Measurements from ENCODE around the gene KCNC4.

KCNC4 gene

DNA sequence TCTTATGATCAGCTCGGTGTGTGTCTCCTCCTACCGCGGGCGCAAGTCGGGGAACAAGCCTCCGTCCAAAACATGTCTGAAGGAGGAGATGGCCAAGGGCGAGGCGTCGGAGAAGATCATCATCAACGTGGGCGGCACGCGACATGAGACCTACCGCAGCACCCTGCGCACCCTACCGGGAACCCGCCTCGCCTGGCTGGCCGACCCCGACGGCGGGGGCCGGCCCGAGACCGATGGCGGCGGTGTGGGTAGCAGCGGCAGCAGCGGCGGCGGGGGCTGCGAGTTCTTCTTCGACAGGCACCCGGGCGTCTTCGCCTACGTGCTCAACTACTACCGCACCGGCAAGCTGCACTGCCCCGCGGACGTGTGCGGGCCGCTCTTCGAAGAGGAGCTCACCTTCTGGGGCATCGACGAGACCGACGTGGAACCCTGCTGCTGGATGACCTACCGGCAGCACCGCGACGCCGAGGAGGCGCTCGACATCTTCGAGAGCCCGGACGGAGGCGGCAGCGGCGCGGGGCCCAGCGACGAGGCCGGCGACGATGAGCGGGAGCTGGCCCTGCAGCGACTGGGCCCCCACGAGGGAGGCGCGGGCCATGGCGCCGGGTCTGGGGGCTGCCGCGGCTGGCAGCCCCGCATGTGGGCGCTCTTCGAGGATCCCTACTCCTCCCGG lies 1.5 kb downstream of the KCNC4 start:
- in situ Hi-C loops (cut with HindIII; ENCODE audit: low sequenced_read_pairs): no loop called here

DNA sequence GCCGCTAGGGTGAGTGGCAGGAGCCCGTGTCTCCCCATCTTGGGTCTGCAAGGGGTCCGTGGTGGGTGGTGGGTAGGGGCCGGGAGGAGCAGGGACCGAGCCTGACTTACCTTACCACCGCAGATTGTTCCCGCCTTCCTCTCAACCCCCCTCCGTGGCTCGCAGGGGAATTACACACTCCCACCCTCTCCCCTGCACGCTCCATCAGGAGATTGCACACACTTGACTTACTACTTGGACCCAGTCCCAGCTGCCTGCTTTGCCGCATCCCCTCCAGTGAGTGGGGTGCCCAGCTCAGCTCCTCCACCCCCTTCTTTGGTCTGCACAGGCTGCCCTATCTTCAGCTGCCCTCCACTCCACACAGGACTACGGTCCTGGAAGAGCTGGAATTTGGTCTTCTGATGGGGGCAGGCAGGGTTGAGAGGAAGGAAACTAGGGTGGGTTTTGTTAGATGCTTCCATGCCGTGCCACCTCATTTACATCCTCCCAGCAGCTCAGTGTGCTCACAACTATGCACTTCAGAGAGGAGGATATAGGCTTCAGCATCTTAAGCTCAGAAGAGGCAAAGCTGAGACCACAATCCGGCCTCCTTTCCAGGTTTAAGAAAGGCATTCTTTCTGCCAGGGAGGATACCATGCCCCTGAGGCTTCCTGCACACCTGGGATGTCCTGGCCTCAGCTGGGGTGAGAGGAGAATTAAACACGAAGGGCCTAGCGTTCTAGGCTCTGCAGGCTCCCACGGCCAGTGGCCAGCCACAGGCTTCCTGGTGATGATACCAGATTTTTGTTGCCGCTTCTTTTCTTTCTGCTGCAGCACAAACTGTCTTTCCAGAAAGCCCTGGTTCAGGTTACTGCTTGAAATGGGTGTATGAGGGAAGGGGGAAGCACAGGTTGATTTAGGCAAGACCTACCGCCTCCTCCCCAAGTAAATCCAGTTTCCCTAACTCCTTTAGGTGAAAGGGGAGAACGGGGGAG lies 2.3 kb downstream of the KCNC4 start:
- in situ Hi-C loops (cut with HindIII; ENCODE audit: low sequenced_read_pairs): no loop called here

DNA sequence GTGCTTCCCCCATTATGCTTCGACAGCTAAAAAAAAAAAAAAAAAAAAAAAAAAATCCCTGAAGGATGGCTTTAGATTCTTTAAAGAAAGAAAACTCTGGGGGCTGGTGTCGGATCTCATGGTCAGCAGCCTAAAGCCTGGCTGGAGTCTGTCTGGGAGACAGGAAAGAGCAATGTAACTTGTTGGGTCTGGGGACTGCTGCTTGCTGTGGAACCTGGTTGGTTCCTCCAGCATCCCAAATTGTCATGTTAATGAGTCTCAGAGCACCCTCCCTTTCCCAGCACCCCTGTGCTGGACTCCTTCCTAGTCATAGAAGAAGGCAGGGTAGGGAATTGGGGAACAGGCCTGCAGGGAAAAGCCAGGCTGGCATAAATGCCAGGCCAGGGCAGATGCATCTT lies 3.0 kb downstream of the KCNC4 start:
- in situ Hi-C loops (cut with HindIII; ENCODE audit: low sequenced_read_pairs): no loop called here

DNA sequence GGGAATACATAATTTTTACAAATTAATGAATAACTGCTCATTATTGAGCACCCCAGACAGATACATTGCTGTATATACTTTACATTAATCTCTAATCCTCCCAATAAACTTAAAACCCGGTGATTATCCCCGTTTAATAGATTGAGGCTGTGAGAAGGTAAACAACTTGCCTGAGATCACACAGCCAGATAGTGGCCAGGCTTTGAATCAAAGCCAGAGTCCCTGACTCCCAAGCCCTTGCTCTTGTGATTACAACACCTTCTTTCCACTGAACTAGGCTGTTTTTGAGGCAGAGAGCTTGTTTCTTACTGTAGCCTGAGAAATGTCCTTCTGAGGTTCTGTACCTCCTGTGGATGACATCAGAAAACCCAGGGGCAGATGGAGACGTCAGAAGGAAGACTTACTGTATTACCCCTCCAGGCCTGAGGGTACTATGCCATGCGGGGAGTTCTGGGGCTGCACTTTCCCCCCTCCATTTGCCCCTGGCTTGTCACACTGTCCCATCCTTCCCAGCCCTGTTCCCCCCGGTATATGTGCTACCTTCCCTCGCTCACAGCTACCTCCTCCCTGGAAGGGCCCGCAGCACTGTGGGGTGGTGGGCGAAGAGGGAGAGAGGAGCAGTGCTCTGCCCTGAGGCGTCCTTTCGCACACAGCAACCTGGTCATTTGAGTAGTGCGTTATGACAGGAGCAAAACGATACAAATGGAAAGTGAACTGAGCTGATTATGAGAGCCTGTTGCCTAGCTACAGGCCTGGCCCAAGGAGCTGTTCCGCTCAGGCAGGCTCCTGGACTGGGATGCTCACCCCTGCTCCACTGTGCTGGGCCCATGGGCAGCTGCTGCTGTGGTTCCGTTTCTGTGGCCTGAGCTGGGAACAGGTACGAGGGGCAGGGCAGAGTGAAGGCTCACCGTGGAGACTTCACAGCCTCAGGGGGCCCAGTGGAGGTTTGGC lies 4.6 kb downstream of the KCNC4 start:
- in situ Hi-C loops (cut with HindIII; ENCODE audit: low sequenced_read_pairs): no loop called here

DNA sequence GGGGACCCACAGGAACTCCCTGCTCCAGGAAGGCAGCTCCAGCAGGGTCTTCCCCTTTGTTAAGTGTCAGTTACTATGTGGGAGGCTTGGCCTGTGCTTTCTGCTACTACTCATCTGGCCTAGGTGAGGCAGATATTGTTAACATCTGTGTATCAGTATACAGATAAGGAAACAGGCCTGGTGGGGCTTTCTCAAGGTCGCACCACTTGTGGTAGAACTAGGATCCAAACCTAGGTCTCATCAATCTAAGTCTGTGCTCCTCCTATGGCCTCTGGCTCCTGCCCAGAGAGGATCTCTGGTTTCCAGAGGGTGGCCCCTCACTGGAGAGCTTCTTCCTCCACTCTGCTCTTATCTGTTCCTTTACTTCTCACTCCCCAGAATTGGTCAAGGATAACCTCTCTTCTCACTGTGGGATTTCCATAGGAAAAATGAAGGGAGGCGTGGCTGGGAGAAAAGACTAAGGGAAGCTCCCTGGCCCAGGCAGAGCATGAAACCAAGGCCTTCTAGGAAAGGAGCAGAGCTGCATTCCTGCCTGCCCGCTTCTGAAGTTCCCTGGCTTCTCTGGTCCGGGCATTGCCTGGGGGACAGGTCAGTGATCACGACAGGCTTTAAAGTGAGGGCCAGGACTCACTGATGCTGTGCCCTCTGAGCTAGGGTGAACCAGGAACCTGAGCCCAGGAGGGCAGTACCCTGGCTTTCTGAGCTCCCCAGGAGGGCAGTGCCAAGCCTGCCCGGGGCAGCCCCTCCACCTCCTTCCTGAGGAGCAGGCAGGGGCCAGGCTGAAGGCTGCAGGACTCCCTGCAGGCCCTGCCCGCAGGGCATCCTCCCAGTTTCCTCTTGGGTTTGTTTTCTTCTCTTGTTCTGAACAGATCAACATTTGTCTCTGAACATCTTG lies 5.8 kb downstream of the KCNC4 start:
- in situ Hi-C loops (cut with HindIII; ENCODE audit: low sequenced_read_pairs): no loop called here

- in situ Hi-C loops (cut with HindIII; ENCODE audit: low sequenced_read_pairs): no loop called here
Observed at GRCh38 chr1:110216844-110217444, 6.8 kb downstream of the KCNC4 start.

DNA sequence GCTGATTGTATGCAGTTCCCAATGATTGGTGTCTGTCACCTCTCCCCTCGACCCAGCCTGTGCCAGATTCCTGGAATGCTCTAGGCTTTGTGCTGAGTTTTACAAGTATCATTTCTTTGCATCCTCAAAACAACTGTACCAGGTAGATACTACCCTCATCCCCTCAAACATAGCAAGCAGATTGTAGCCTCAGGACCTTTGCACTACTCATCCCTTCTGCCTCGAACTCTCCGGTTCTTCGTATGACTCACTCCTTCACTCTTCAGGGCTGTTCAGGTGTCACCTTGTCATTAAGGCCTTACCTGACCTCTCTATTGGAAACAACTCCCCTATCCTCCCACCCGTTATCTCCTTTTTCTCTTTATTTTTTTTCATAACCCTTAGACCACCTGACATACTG lies 8.0 kb downstream of the KCNC4 start:
- in situ Hi-C loops (cut with HindIII; ENCODE audit: low sequenced_read_pairs): no loop called here

DNA sequence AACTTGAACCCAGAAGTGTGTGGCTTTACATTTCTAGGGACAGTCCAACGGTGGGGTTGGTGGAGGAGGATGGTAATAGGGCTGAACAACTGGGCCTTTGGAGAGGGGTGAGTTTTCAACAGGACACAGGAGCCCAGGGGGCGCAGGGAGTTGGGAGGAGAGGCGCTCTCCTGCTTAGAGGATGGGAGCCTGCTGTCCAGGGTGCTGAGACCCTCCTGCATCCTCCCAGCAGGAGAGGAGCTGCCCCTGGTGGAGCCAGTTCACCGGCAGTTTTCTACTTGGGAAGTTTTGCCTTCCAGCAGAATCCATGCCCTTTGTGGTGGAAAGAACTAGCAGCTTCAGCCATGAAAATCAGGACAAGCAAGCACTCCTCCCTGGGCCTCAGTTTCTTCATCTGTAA lies 8.6 kb downstream of the KCNC4 start:
- in situ Hi-C loops (cut with HindIII; ENCODE audit: low sequenced_read_pairs): no loop called here

- in situ Hi-C loops (cut with HindIII; ENCODE audit: low sequenced_read_pairs): no loop called here
Observed at GRCh38 chr1:110220324-110220723, 10.2 kb downstream of the KCNC4 start.

- in situ Hi-C loops (cut with HindIII; ENCODE audit: low sequenced_read_pairs): no loop called here
Observed at GRCh38 chr1:110221119-110221518, 11.0 kb downstream of the KCNC4 start.

DNA sequence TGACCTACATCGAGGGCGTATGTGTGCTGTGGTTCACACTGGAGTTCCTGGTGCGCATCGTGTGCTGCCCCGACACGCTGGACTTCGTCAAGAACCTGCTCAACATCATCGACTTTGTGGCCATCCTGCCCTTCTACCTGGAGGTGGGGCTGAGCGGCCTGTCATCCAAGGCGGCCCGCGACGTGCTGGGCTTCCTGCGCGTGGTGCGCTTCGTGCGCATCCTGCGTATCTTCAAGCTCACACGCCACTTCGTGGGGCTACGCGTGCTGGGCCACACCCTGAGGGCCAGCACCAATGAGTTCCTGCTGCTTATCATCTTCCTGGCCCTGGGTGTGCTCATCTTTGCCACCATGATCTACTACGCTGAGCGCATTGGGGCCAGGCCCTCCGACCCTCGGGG lies 13.0 kb downstream of the KCNC4 start:
- in situ Hi-C loops (cut with HindIII; ENCODE audit: low sequenced_read_pairs): no loop called here

- in situ Hi-C loops (cut with HindIII; ENCODE audit: low sequenced_read_pairs): no loop called here
Observed at GRCh38 chr1:110223581-110223980, 13.5 kb downstream of the KCNC4 start.

DNA sequence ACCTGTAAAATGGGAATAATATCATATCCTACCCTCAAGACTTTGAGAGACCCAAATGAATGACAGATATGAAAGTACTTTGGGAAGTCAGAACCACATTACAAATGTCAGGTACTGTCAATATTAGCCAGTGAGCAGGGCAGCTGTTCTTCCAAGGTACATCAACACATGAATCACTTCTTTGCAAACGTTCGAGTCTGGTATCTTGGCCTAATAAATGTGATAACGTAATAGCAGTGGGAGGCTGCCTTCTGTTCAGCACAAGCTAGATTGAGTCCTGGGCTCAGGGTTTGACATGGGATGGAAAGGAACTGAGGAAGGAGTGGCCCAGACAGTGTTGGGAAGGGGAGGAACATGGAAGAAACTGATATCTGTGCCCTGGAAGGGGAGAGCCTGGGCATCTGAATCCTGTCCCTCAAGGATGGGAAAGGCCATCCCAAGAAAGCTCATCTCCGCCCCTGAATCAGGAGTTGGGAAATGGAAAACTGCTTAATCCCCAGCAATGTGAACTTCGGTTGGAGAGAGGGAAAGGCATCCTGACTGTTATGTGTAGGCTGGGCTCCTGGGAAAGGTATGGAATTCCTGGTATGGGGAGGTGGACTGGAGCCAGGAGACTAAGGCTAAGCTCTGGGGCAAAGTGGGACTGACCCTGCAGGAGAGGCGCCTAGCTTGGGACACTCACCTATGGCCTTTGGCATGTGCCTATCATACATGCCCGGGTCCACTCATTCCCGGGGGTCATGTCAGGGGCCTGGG lies 14.3 kb downstream of the KCNC4 start:
- in situ Hi-C loops (cut with HindIII; ENCODE audit: low sequenced_read_pairs): no loop called here

DNA sequence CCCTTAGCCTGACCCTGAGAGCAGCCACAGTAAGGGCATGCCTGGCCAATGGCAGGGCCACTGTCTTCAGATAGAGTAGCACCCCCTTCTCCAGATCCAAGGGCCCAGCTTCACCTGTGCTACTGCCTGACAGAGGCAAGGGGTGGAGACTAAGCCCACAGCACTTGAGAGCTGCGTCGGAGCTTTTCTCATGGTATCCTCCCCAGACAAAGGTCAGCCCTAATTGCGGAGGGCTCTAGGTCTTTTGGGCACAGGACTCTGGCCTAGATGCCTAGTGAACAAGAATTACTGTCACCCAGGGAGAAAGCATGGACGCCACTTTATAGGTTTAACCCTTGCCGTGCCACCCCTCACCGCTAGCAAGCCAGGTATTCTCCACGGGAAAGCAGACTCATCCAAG lies 15.1 kb downstream of the KCNC4 start:
- in situ Hi-C loops (cut with HindIII; ENCODE audit: low sequenced_read_pairs): no loop called here

DNA sequence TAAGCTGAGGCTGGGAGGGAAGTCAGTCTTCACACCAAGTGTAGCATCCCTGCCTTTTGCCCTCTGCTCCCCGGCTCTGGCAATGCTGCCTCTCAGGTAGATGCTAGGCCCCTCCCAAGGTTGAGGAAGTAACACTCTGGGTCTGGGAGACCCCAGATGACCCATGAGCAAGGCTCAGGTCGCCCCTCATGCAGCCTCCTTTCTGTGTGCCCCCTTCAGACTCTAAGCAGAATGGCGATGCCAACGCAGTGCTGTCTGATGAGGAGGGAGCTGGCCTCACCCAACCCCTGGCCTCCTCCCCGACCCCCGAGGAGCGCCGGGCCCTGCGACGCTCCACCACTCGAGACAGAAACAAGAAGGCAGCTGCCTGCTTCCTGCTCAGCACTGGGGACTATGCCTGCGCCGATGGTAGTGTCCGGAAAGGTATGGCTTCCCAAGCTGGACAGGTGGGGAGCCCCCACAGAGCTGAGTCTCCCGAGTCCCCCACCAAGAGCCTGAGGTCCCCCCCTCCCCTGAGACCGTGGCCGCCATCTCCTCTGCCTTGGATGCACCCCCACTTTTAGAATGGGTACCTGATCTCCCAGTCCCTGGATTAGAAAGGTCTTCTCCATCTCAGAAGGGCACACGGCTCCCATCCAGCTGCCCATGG lies 15.8 kb downstream of the KCNC4 start:
- in situ Hi-C loops (cut with HindIII; ENCODE audit: low sequenced_read_pairs): no loop called here

GRCh38 chr1:110227774-110228173 lies 17.7 kb downstream of the KCNC4 start:
- in situ Hi-C loops (cut with HindIII; ENCODE audit: low sequenced_read_pairs): no loop called here

DNA sequence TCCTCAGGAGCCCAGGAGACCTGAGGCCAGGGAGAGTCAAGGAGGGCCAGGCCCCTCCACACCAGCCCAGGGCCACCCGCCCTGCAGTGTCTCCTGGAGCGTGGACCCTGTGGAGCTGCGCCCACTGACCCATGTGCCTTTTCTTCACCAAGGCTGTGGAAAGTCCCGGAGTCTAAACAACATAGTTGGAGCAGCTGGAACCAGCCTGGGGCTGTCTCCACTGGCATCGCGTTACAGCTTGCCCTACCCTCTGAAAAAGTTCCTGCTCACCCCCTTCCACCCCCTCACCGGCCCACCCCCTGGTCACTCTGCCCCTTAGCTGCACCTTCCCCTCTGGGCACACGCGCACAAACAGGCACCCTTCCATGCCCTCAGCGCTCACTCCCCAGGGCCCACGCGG lies 18.3 kb downstream of the KCNC4 start:
- in situ Hi-C loops (cut with HindIII; ENCODE audit: low sequenced_read_pairs): no loop called here

DNA sequence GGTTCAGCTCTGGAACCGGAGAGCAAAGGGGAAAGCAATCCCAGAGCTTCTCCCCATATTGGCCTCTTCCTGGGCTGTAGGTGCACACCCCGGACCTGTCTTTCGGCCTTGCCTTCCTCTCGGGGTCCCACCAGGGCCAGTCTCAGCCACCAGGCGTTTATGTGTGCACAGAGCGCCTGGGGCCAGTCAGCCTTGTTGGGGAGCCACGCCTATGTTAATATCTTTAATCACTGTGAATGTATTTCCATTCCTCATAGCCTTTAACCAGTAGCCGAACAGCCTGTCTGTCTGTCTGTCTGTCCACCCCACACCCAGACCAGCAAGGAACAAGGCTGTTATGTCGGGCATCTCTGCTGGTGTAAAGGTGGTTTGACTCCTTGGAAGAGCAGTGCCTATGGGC lies 18.8 kb downstream of the KCNC4 start:
- in situ Hi-C loops (cut with HindIII; ENCODE audit: low sequenced_read_pairs): no loop called here
